HuH-7 (cell line): ENCODE results near the gene PTPN6.
A peak's percentile ranks its signal among the peaks of the same experiment; 100 is the strongest.

Experiments
- DNase-seq: peaks from one replicate; pipeline ENCODE4 v3.0.0; 2011; ENCODE audit warnings: low spot score

The PTPN6 gene

GRCh38 chr12:6956021-6956727 is 5.0 kb downstream of the PTPN6 start:
- DNase-seq: no peak

- DNase-seq: no peak
Measured at GRCh38 chr12:6957151-6957701, 6.1 kb downstream of the PTPN6 start.

GRCh38 chr12:6957741-6958608 is 6.8 kb downstream of the PTPN6 start:
- no peak for DNase-seq

- DNase-seq: no peak
Measured at GRCh38 chr12:6958609-6959057, 7.5 kb downstream of the PTPN6 start.

GRCh38 chr12:6959058-6959804 is 8.1 kb downstream of the PTPN6 start:
- DNase-seq: no peak

- DNase-seq: no peak
Measured at GRCh38 chr12:6959805-6960592, 8.8 kb downstream of the PTPN6 start.

GRCh38 chr12:6960593-6961277 is 9.6 kb downstream of the PTPN6 start:
- DNase-seq: no peak

- DNase-seq: no peak
Measured at GRCh38 chr12:6961278-6961694, 10.1 kb downstream of the PTPN6 start.

GRCh38 chr12:6961695-6962284 is 10.6 kb downstream of the PTPN6 start:
- DNase-seq: peak; percentile 93

GRCh38 chr12:6962285-6963015 is 11.3 kb downstream of the PTPN6 start:
- DNase-seq: no peak

- no peak for DNase-seq
Measured at GRCh38 chr12:6963016-6963731, 12.0 kb downstream of the PTPN6 start.

- DNase-seq: no peak
Measured at GRCh38 chr12:6963791-6964413, 12.7 kb downstream of the PTPN6 start.

- DNase-seq: no peak
Measured at GRCh38 chr12:6964605-6965025, 13.5 kb downstream of the PTPN6 start.

GRCh38 chr12:6965026-6965661 is 14.0 kb downstream of the PTPN6 start:
- DNase-seq: peak; percentile 93

- no peak for DNase-seq
Measured at GRCh38 chr12:6965714-6966113, 14.6 kb downstream of the PTPN6 start.

GRCh38 chr12:6966351-6966750 is 15.2 kb downstream of the PTPN6 start:
- DNase-seq: no peak

GRCh38 chr12:6967651-6968100 is 16.5 kb downstream of the PTPN6 start:
- DNase-seq: no peak

- no peak for DNase-seq
Measured at GRCh38 chr12:6968426-6968825, 17.3 kb downstream of the PTPN6 start.
